Keratinocyte (primary cell): ENCODE results near the gene C7orf33. TPM values are rescaled to one million over a fixed set of nuclear protein-coding genes. Genes with fewer than 3 reads are reported as not detected.

ENCODE experiments used
- DNase-seq: peaks from one replicate; pipeline ENCODE4 v3.0.0-alpha.2; 2011; ENCODE audit warnings: low read depth, missing footprints, low spot score
- FAIRE-seq: peaks from 2 replicates; lab custom pipeline; 2011; peaks lifted over from hg19 to GRCh38; lab: Jason Lieb, UNC
- H2AFZ ChIP-seq: 2 replicates; pipeline ENCODE4 v1.6.0; 2012; ENCODE audit warnings: low read length, control low read depth, inconsistent platforms; ENCODE audit not compliant: control insufficient read depth
- H3K27ac ChIP-seq: 2 replicates; pipeline ENCODE4 v1.5.1; 2011; ENCODE audit warnings: low read length; ENCODE audit not compliant: control insufficient read depth, insufficient read depth
- H3K27me3 ChIP-seq: 3 replicates; pipeline ENCODE4 v1.6.0; 2011; ENCODE audit warnings: low read length; ENCODE audit not compliant: control insufficient read depth, insufficient read depth; ENCODE audit errors: extremely low read depth
- H3K36me3 ChIP-seq, 2 experiments: 2 replicates in 1 of 2; 3 replicates in 1 of 2; pipeline ENCODE4 v1.5.1; 2011; ENCODE audit warnings: low read length in 2 of 2, mild to moderate bottlenecking in 1 of 2; ENCODE audit not compliant: control insufficient read depth in 2 of 2, insufficient read depth in 2 of 2; ENCODE audit errors: extremely low read depth in 1 of 2
- H3K4me1 ChIP-seq: 3 replicates; pipeline ENCODE4 v1.5.1; 2011; ENCODE audit warnings: low read length; ENCODE audit not compliant: control insufficient read depth, insufficient read depth; ENCODE audit errors: extremely low read depth
- H3K4me2 ChIP-seq: 3 replicates; pipeline ENCODE4 v1.6.0; 2011; ENCODE audit warnings: low read depth, low read length; ENCODE audit not compliant: control insufficient read depth, insufficient read depth; ENCODE audit errors: extremely low read depth
- H3K4me3 ChIP-seq, 3 experiments: fragments of 200-600 bp in 1 of 3; sonication (generic) in 1 of 3; 2 replicates in 2 of 3; 3 replicates in 1 of 3; pipeline ENCODE4 v1.5.1; 2011 to 2016; ENCODE audit warnings: low read length in 3 of 3, mild to moderate bottlenecking in 3 of 3, control low read depth in 2 of 3, inconsistent platforms in 1 of 3, low read depth in 1 of 3, mixed read lengths in 1 of 3, mixed run types in 1 of 3, moderate library complexity in 1 of 3; ENCODE audit not compliant: control insufficient read depth in 2 of 3, insufficient read depth in 2 of 3; ENCODE audit errors: extremely low read depth in 1 of 3
- H3K79me2 ChIP-seq: 2 replicates; pipeline ENCODE4 v1.6.0; 2012; ENCODE audit warnings: low read length; ENCODE audit not compliant: control insufficient read depth, insufficient read depth
- H3K9ac ChIP-seq: 3 replicates; pipeline ENCODE4 v1.6.0; 2011; ENCODE audit warnings: low read length; ENCODE audit not compliant: control insufficient read depth, insufficient read depth; ENCODE audit errors: extremely low read depth
- H3K9me1 ChIP-seq: 3 replicates; pipeline ENCODE4 v1.6.0; 2011; ENCODE audit warnings: low read length; ENCODE audit not compliant: control insufficient read depth, insufficient read depth; ENCODE audit errors: extremely low read depth
- H3K9me3 ChIP-seq: 2 replicates; pipeline ENCODE4 v1.5.1; 2012; ENCODE audit warnings: low read depth, low read length; ENCODE audit not compliant: control insufficient read depth
- H4K20me1 ChIP-seq: 3 replicates; pipeline ENCODE4 v1.6.0; 2011; ENCODE audit warnings: low read length; ENCODE audit not compliant: control insufficient read depth, insufficient read depth; ENCODE audit errors: extremely low read depth
- EZH2 ChIP-seq: IDR thresholded peaks from one replicate; pipeline ENCODE4 v1.6.1; 2012; ENCODE audit warnings: inconsistent platforms, mild to moderate bottlenecking, low read length, moderate library complexity
- dilution Hi-C: fragments of 300-500 bp; cut with MboI; formaldehyde crosslinking; loops from one replicate; pipeline ENCODE4 v1.7.0; 2020; ENCODE audit warnings: low sequenced_read_pairs; ENCODE audit not compliant: extremely low pct_ligation_motif_present
- polyA plus RNA-seq, 5 experiments: library from polyadenylated mRNA; depleted of rRNA in 3 of 5; stranded (reverse) in 3 of 5; stranded (forward) in 1 of 5; unstranded in 1 of 5; fragments of >200 nt; gene quantifications; 1 replicate in 1 of 5; 2 replicates in 3 of 5; 3 replicates in 1 of 5; pipeline versions ENCODE4 v1.2.1 to v1.2.3, GENCODE V29; 2011 to 2012; ENCODE audit warnings: missing spikeins in 2 of 5, low read depth in 1 of 5, low replicate concordance in 1 of 5
- TF ChIP-seq, protein P1 (sequence below), 3 experiments: IDR thresholded peaks in 1 of 3; conservative IDR thresholded peaks in 1 of 3; optimal IDR thresholded peaks in 1 of 3; 2 replicates in 2 of 3; 3 replicates in 1 of 3; pipeline versions ENCODE3 to v1.5.1; 2011; ENCODE audit warnings: low read length in 3 of 3, mild to moderate bottlenecking in 3 of 3, moderate library complexity in 2 of 3, control low read depth in 1 of 3, inconsistent platforms in 1 of 3; ENCODE audit not compliant: insufficient read depth in 2 of 3; ENCODE audit errors: extremely low read depth in 1 of 3

Gene C7orf33
- polyA plus RNA-seq, 1 donor (not counting 4 experiments of a cell fraction or from before 2014, with no cell fraction given) = not detected

DNA sequence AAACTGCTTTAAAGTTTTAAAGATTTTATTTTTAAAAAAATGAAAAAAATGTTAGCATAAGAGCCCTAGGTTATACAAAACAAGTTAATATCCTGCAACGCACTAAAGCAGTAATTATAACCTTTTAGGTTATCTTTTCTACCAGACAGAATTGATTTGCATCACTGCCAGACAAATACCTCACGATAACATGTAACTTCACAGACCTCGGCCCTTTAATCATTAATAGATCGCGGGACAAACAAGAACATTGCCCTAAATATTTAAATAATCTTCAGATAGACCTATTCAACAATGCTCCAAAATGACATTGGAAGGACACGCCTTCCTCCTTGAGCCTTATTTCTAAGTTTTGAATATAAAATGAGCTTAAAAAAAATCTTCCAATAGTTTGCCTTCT is 23.8 kb upstream of the C7orf33 start:
- no peaks in the 10 kb centered on the region for H4K20me1 ChIP-seq
- TF ChIP-seq EZH2 = no peak
- TF ChIP-seq, protein P1, sequence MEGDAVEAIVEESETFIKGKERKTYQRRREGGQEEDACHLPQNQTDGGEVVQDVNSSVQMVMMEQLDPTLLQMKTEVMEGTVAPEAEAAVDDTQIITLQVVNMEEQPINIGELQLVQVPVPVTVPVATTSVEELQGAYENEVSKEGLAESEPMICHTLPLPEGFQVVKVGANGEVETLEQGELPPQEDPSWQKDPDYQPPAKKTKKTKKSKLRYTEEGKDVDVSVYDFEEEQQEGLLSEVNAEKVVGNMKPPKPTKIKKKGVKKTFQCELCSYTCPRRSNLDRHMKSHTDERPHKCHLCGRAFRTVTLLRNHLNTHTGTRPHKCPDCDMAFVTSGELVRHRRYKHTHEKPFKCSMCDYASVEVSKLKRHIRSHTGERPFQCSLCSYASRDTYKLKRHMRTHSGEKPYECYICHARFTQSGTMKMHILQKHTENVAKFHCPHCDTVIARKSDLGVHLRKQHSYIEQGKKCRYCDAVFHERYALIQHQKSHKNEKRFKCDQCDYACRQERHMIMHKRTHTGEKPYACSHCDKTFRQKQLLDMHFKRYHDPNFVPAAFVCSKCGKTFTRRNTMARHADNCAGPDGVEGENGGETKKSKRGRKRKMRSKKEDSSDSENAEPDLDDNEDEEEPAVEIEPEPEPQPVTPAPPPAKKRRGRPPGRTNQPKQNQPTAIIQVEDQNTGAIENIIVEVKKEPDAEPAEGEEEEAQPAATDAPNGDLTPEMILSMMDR (optimal IDR thresholded peaks at IDR 0.05 in 1 of 3, IDR thresholded peaks at IDR 0.05 in 1 of 3, conservative IDR thresholded peaks at IDR 0.05 in 1 of 3; ENCODE audit: extremely low read depth in 1 of 3, insufficient read depth in 2 of 3, low read length in 3 of 3) = no peak

DNA sequence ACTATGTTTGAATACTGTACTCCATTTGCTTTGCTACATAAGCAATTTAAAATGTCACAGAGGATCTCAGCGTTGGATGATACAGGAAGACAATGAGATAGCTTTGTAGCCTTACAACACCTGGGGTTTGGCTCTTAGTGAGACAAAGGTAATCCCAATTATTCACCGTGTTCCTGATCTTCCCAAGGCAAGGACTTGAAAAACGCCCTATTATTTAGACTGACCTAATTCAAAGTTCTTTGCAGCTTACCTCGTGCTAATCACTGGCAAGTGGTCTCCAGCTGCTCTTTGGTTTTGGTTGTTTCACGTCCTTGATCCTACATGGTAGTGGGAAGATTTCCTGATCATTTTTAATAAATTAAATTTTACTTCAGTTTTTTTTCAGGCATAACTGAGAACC is 23.0 kb upstream of the C7orf33 start:
- peaks cover 14% of the 10 kb centered on the region for H3K4me1 ChIP-seq
- H3K36me3 ChIP-seq = no peaks in the 10 kb centered on the region
- no peaks in the 10 kb centered on the region for H3K79me2 ChIP-seq
- no peaks in the 10 kb centered on the region for H3K27me3 ChIP-seq
- no peak overlapping the region for H3K27ac ChIP-seq
- H3K9me1 ChIP-seq = no peaks in the 10 kb centered on the region
- no peak overlapping the region for H3K4me3 ChIP-seq
- H3K9ac ChIP-seq = no peak overlapping the region
- TF ChIP-seq, protein P1 (optimal IDR thresholded peaks at IDR 0.05 in 1 of 3, IDR thresholded peaks at IDR 0.05 in 1 of 3, conservative IDR thresholded peaks at IDR 0.05 in 1 of 3; ENCODE audit: extremely low read depth in 1 of 3, insufficient read depth in 2 of 3, low read length in 3 of 3) = no peak
- TF ChIP-seq EZH2 = no peak
- no peak overlapping the region for H3K4me2 ChIP-seq
- no peak for FAIRE-seq
- no peak overlapping the region for H2AFZ ChIP-seq
- H4K20me1 ChIP-seq = no peaks in the 10 kb centered on the region
- DNase-seq = no peak
- H3K9me3 ChIP-seq = no peaks in the 10 kb centered on the region
- dilution Hi-C loops = no loop called here

More for the DNA sequence above, 23.8 kb upstream of the C7orf33 start:
- Histone ChIP-seq H3K4me2 (no peak overlapping the region), H3K27me3 (no peaks in the 10 kb centered on the region), H3K4me3 (no peak overlapping the region), H3K79me2 (no peaks in the 10 kb centered on the region), H3K4me1 (peaks cover 14% of the 10 kb centered on the region), H2AFZ (no peak overlapping the region), H3K36me3 (no peaks in the 10 kb centered on the region), H3K27ac (no peak overlapping the region), H3K9me3 (no peaks in the 10 kb centered on the region), H3K9me1 (no peaks in the 10 kb centered on the region), H3K9ac (no peak overlapping the region)
- FAIRE-seq = no peak
- dilution Hi-C loops = no loop called here
- DNase-seq = no peak
